GM21825 (cell line): ENCODE data around the gene LYPD4.

Experiments
- ATAC-seq: cut with Tn5 transposase; IDR thresholded peaks from one replicate; pipeline ENCODE4 v1.9.1; 2021; ENCODE audit warnings: mild to moderate bottlenecking, moderate library complexity; ENCODE audit not compliant: unreplicated experiment

The LYPD4 gene

GRCh38 chr19:41844601-41845000 lies at the start of gene LYPD4:
TSS of gene LYPD4 (minus strand) at chr19:41844683. CDS start at chr19:41839285, 5,398 bp downstream.
- no peak for ATAC-seq

- ATAC-seq, result no peak
Measured at GRCh38 chr19:41893899-41894298, 49.4 kb upstream of the LYPD4 start.

GRCh38 chr19:41892173-41892902 lies 47.9 kb upstream of the LYPD4 start:
- ATAC-seq, result no peak

- no peak for ATAC-seq
Measured at GRCh38 chr19:41890936-41891335, 46.5 kb upstream of the LYPD4 start.

- no peak for ATAC-seq
Measured at GRCh38 chr19:41889896-41890295, 45.4 kb upstream of the LYPD4 start.

- ATAC-seq, result no peak
Measured at GRCh38 chr19:41888926-41889325, 44.4 kb upstream of the LYPD4 start.

- no peak for ATAC-seq
Measured at GRCh38 chr19:41887711-41888382, 43.4 kb upstream of the LYPD4 start.

GRCh38 chr19:41886761-41887710 lies 42.6 kb upstream of the LYPD4 start:
- ATAC-seq, result no peak

GRCh38 chr19:41883821-41884733 lies 39.6 kb upstream of the LYPD4 start:
- ATAC-seq, result peak; percentile 58

- no peak for ATAC-seq
Measured at GRCh38 chr19:41883463-41883820, 39.0 kb upstream of the LYPD4 start.

GRCh38 chr19:41882568-41883462 lies 38.3 kb upstream of the LYPD4 start, which contains the start of gene ARHGEF1:
TSS of gene ARHGEF1 (plus strand) at chr19:41883184. CDS start at chr19:41888083, 4,899 bp downstream.
- ATAC-seq, result no peak

GRCh38 chr19:41880329-41880708 lies 35.8 kb upstream of the LYPD4 start:
- ATAC-seq, result no peak

- no peak for ATAC-seq
Measured at GRCh38 chr19:41879670-41880328, 35.3 kb upstream of the LYPD4 start.

- ATAC-seq, result no peak
Measured at GRCh38 chr19:41879080-41879479, 34.6 kb upstream of the LYPD4 start.

GRCh38 chr19:41877916-41878905 lies 33.7 kb upstream of the LYPD4 start:
- ATAC-seq, result no peak

- ATAC-seq, result peak; percentile 58
Measured at GRCh38 chr19:41876847-41877832, 32.7 kb upstream of the LYPD4 start, which contains the start of gene CD79A. TSS of gene CD79A (plus strand) at chr19:41877279. CDS start at chr19:41877305, 26 bp downstream.
